Colon (tissue), 2 donors: ENCODE data around the gene ILK.

ENCODE experiments used
- FAIRE-seq: peaks from 2 replicates; lab custom pipeline; 2012; peaks lifted over from hg19 to GRCh38; lab: Jason Lieb, UNC
- donor health status: control.
- donor health status: control.

ILK gene

DNA sequence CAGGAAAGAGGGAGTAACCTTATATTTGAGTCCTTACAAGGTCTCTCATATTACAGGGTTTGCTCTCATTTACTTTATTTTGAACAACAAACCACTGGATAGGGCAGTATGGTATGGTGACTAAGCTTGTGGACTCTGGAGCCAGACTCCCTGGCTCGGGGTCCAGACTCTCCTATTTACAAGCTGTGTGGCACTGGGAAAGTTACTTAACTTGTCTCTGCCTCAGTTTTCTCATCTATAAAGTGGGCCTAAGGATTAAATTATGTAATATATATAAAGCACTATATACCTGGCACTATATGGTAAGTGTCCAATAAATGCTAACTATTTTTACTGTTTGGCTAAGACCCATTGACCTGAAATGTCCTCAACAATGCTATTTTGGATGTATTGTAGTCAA is 53.8 kb downstream of the ILK start:
- FAIRE-seq: no peak

GRCh38 chr11:6658647-6659046 is 55.1 kb downstream of the ILK start:
- no peak for FAIRE-seq
